Endothelial cell of umbilical vein (primary cell): ENCODE results near the gene POGZ. TPM values are rescaled to one million over a fixed set of nuclear protein-coding genes. Genes with fewer than 3 reads are reported as not detected.

Source experiments
- BruUV-seq: library from RNA; stranded (reverse); fragments of 400-500 nt; replicated peaks from 2 replicates; lab custom pipeline; 2021; lab: Mats Ljungman, UMichigan
- CTCF ChIA-PET: fragments of 300-600, 350-600 bp; sonication (Branson Sonifier 250); formaldehyde crosslinking; loops from one replicate; lab custom pipeline; 2021; ENCODE audit warnings: antibody characterized with exemption, inconsistent platforms; lab: Charles Lee
- POLR2A ChIA-PET: fragments of 300-600, 350-600 bp; sonication (Branson Sonifier 250); formaldehyde crosslinking; loops from one replicate; lab custom pipeline; 2021; ENCODE audit warnings: antibody characterized with exemption, inconsistent platforms; lab: Charles Lee
- DNase-seq: peaks from one replicate; pipeline ENCODE4 v3.0.0-alpha.2; 2011; ENCODE audit warnings: low read depth, low spot score
- FAIRE-seq: peaks from 2 replicates; lab custom pipeline; 2011; peaks lifted over from hg19 to GRCh38; lab: Jason Lieb, UNC
- H2AFZ ChIP-seq: 2 replicates; pipeline ENCODE4 v1.6.0; 2012; ENCODE audit warnings: low read depth, low read length, control low read depth, inconsistent platforms
- H3K27ac ChIP-seq: 2 replicates; pipeline ENCODE4 v1.5.1; 2011; ENCODE audit warnings: low read depth, mild to moderate bottlenecking, control low read depth, low read length, moderate library complexity; ENCODE audit not compliant: insufficient read depth
- H3K27me3 ChIP-seq, 2 experiments: 2 replicates each; pipeline versions ENCODE4 v1.6.0 to v1.6.1; 2011; ENCODE audit warnings: low read length in 2 of 2, mixed read lengths in 1 of 2; ENCODE audit not compliant: control insufficient read depth in 2 of 2, insufficient read depth in 2 of 2
- H3K36me3 ChIP-seq, 2 experiments: 2 replicates in 1 of 2; 3 replicates in 1 of 2; pipeline ENCODE4 v1.5.1; 2011; ENCODE audit warnings: low read length in 2 of 2, mild to moderate bottlenecking in 1 of 2, moderate library complexity in 1 of 2; ENCODE audit not compliant: control insufficient read depth in 2 of 2, insufficient read depth in 2 of 2; ENCODE audit errors: extremely low read depth in 1 of 2
- H3K4me1 ChIP-seq: 3 replicates; pipeline ENCODE4 v1.5.1; 2011; ENCODE audit warnings: mild to moderate bottlenecking, low read length; ENCODE audit not compliant: control insufficient read depth, insufficient read depth; ENCODE audit errors: extremely low read depth
- H3K4me2 ChIP-seq: 2 replicates; pipeline ENCODE4 v1.6.1; 2011; ENCODE audit warnings: low read length, control low read depth, mixed read lengths; ENCODE audit not compliant: insufficient read depth
- H3K4me3 ChIP-seq, 3 experiments: fragments of 200-600 bp in 1 of 3; sonication (generic), shearing (Covaris generic) in 1 of 3; replicated peaks in 1 of 3; 2 replicates each; pipeline ENCODE4 v1.5.1; 2011 to 2016; ENCODE audit warnings: control low read depth in 3 of 3, low read length in 3 of 3, mild to moderate bottlenecking in 2 of 3, inconsistent platforms in 1 of 3, low read depth in 1 of 3, moderate library complexity in 1 of 3; ENCODE audit not compliant: insufficient read depth in 1 of 3
- H3K79me2 ChIP-seq: 2 replicates; pipeline ENCODE4 v1.6.0; 2012; ENCODE audit warnings: low read length, inconsistent platforms; ENCODE audit not compliant: control insufficient read depth, insufficient read depth
- H3K9ac ChIP-seq: replicated peaks from 2 replicates; pipeline ENCODE3; 2011; ENCODE audit warnings: low read length, control low read depth; ENCODE audit not compliant: insufficient read depth; ENCODE audit errors: extremely low read depth
- H3K9me1 ChIP-seq: replicated peaks from 3 replicates; pipeline ENCODE4 v1.6.0; 2011; ENCODE audit warnings: mild to moderate bottlenecking, low read length; ENCODE audit not compliant: control insufficient read depth, insufficient read depth; ENCODE audit errors: extremely low read depth
- H3K9me3 ChIP-seq: replicated peaks from 2 replicates; pipeline ENCODE4 v1.5.1; 2012; ENCODE audit warnings: low read length, inconsistent platforms; ENCODE audit not compliant: control insufficient read depth, insufficient read depth
- H4K20me1 ChIP-seq: replicated peaks from 2 replicates; pipeline ENCODE3; 2011; ENCODE audit warnings: mild to moderate bottlenecking, low read length; ENCODE audit not compliant: control insufficient read depth, insufficient read depth; ENCODE audit errors: extremely low read depth
- CTCF ChIP-seq, 2 donors: IDR thresholded peaks; 1 replicate in 1 of 2; 2 replicates in 1 of 2; pipeline ENCODE4 v1.5.1; 2011; ENCODE audit warnings: low read length in 2 of 2, mild to moderate bottlenecking in 2 of 2, moderate library complexity in 2 of 2, control low read depth in 1 of 2, inconsistent platforms in 1 of 2, low read depth in 1 of 2; ENCODE audit not compliant: insufficient read depth in 1 of 2; ENCODE audit errors: extremely low read depth in 1 of 2
- EZH2 ChIP-seq: IDR thresholded peaks from 2 replicates; pipeline ENCODE4 v1.6.1; 2012; ENCODE audit warnings: borderline replicate concordance, low read depth, mild to moderate bottlenecking, moderate library complexity, low read length, inconsistent platforms; ENCODE audit not compliant: severe bottlenecking
- FOS ChIP-seq: IDR thresholded peaks from 2 replicates; pipeline ENCODE4 v1.6.1; 2011; ENCODE audit warnings: mild to moderate bottlenecking, low read length, moderate library complexity, borderline replicate concordance; ENCODE audit not compliant: insufficient read depth
- GATA2 ChIP-seq: IDR thresholded peaks from 2 replicates; pipeline ENCODE4 v1.7.0; 2011; ENCODE audit warnings: low read depth, mild to moderate bottlenecking, moderate library complexity, mixed read lengths, low read length; ENCODE audit not compliant: insufficient read length, insufficient read depth
- JUN ChIP-seq: IDR thresholded peaks from 2 replicates; pipeline ENCODE4 v1.6.1; 2011; ENCODE audit warnings: borderline replicate concordance, low read depth; ENCODE audit not compliant: insufficient read length, insufficient read depth
- MYC ChIP-seq: IDR thresholded peaks from one replicate; pipeline ENCODE4 v1.6.1; 2011; ENCODE audit warnings: mild to moderate bottlenecking, low read depth, low read length
- POLR2A ChIP-seq: IDR thresholded peaks from 2 replicates; pipeline ENCODE4 v1.6.1; 2012; ENCODE audit warnings: low read depth, mild to moderate bottlenecking, control low read depth, low read length
- POLR2AphosphoS5 ChIP-seq: IDR thresholded peaks from 2 replicates; pipeline ENCODE4 v1.6.1; 2012; ENCODE audit warnings: low read depth, mild to moderate bottlenecking, control low read depth, low read length, moderate library complexity; ENCODE audit not compliant: insufficient read depth
- dilution Hi-C: fragments of 300-500 bp; cut with MboI; formaldehyde crosslinking; loops from one replicate; pipeline ENCODE4 v1.15.0; 2019; ENCODE audit warnings: low sequenced_read_pairs; ENCODE audit not compliant: extremely low pct_ligation_motif_present
- intact Hi-C: fragments of 100-400 bp; cut with micrococcal nuclease; formaldehyde crosslinking; loops from one replicate; pipeline ENCODE4 v1.10.0; 2022
- polyA plus RNA-seq, 4 experiments: library from polyadenylated mRNA; depleted of rRNA in 3 of 4; stranded (reverse) in 3 of 4; unstranded in 1 of 4; fragments of >200 nt; gene quantifications; 2 replicates each; pipeline versions ENCODE4 v1.2.1 to v1.2.3, GENCODE V29; 2011 to 2012; ENCODE audit warnings: missing spikeins in 1 of 4
- total RNA-seq: library from RNA; stranded (reverse); gene quantifications from 2 replicates; pipeline ENCODE4 v1.2.3, GENCODE V29; 2021
- TF ChIP-seq, protein P1 (sequence below): IDR thresholded peaks from 2 replicates; pipeline ENCODE4 v1.6.1; 2011; ENCODE audit not compliant: insufficient read depth, insufficient read length

The POGZ gene
- total and polyA plus RNA-seq, 2 donors (not counting 3 experiments of a cell fraction or from before 2014, with no cell fraction given), result 50.7 to 96.7 TPM

- no peaks in the 10 kb centered on the region for H3K79me2 ChIP-seq
- H3K27ac ChIP-seq, result no peak overlapping the region
- H3K9me3 ChIP-seq, result no peaks in the 10 kb centered on the region
- H3K4me1 ChIP-seq, result peaks cover 13% of the 10 kb centered on the region
- no peak overlapping the region for H3K9ac ChIP-seq
- H4K20me1 ChIP-seq, result no peaks in the 10 kb centered on the region
- FAIRE-seq, result no peak
- TF ChIP-seq EZH2 (no peak), GATA2 (no peak), MYC (no peak), CTCF (IDR thresholded peaks at IDR 0.05; ENCODE audit: extremely low read depth in 1 of 2, insufficient read depth in 1 of 2, low read depth in 1 of 2, low read length in 2 of 2) (no peak), POLR2AphosphoS5 (no peak), FOS (no peak), JUN (no peak), POLR2A (no peak)
- TF ChIP-seq, protein P1, sequence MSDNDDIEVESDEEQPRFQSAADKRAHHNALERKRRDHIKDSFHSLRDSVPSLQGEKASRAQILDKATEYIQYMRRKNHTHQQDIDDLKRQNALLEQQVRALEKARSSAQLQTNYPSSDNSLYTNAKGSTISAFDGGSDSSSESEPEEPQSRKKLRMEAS, result no peak
- no peak for DNase-seq
- BruUV-seq, result no TSS peak
- no peaks in the 10 kb centered on the region for H3K9me1 ChIP-seq
- POLR2A ChIA-PET, result no interaction called here
- peaks cover 0 to 6% of the 10 kb centered on the region in 2 experiments for H3K27me3 ChIP-seq
- no peak overlapping the region for H3K4me3 ChIP-seq
- dilution Hi-C loops (no loop called here), intact Hi-C loops (no loop called here)
- CTCF ChIA-PET, result interaction anchor here (1.4 kb wide), 1 partner anchor 11 kb away, joined by 4 read pairs; no protein-coding TSS in a partner anchor
- no peaks in the 10 kb centered on the region for H3K36me3 ChIP-seq
- H3K4me2 ChIP-seq, result no peak overlapping the region
- H2AFZ ChIP-seq, result no peak overlapping the region
Observed at GRCh38 chr1:151499365-151499764, 40.1 kb upstream of the POGZ start.
